Fibroblast of upper back skin (primary cell): ENCODE results near the gene CMBL.
"Not testable (repeated sequence)": the region's sequence is repeated elsewhere in the genome, so short reads cannot be mapped to it uniquely, and the experiment has no call there.

Experiments
- DNase-seq: peaks from one replicate; pipeline ENCODE4 v3.0.0-alpha.2; 2013

CMBL gene

DNA sequence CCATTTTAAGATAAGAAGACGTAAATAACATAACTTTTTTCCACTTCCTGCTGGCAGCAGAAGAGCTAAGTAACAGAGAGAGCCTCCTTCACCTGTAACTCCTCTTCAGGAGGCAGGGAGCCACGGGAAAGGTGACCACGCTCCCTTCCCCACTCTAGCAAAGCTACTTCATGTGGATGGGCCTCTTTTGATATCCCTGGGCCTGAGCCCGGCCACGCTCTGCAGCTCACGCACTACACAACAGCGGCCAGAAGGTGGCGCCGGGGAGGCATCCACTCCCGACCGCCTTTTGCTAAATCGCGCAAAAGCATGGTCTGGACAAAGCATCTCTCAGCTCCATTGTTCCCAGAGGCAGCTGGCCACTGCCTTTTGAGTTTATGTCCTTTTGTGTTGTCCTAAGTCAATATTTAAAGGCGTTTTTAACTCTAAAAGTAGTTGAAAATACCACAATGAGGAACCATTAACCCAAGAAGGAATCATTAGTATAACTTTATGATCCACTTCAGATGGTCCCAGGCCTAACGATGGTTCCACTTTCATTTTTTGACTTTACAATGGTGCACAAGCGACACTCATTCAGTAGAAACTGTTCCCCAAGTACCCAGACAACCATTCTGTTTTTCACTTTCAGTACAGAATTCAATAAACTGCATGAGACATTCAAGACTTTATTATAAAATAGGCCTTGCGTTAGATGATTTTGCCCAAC is 23.6 kb downstream of the CMBL start:
- DNase-seq = peak; percentile 74

DNA sequence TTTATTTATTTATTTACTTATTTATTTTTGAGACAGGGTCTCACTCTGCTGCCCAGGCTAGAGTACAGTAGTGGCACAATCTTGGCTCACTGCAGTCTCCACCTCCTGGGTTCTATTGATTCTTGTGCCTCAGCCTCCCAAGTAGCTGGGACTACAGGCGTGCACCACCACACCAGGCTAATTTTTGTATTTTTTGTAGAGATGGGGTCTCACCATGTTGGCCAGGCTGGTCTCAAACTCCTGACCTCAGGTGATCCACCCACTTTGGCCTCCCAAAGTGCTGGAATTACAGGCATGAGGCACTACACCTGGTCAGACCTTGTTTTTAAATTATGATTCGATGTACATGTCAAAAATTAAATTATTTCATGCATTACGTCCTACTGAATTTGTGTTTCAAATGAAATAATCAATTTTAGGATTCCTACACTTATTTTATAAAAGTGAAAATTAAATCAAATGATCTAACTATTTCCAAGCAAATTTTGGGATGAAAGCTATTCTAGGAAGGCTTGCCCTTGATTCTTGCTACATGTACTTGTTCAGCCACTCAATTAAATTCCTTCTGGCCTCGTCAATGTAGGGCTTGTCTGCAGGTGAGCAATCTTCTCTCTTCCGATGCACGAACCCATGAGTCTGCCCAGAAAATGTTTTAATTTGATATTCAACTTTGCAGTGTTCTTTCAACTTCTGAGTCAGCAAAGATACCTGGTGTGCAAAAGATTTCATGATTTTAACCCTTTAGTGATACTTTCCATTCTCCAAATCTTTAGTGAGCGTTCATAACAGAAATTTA is 27.6 kb downstream of the CMBL start:
- DNase-seq = no peak

- DNase-seq = no peak
Observed at GRCh38 chr5:10279328-10279727, 28.4 kb downstream of the CMBL start.

- DNase-seq = no peak
Observed at GRCh38 chr5:10278658-10279279, 28.9 kb downstream of the CMBL start.

DNA sequence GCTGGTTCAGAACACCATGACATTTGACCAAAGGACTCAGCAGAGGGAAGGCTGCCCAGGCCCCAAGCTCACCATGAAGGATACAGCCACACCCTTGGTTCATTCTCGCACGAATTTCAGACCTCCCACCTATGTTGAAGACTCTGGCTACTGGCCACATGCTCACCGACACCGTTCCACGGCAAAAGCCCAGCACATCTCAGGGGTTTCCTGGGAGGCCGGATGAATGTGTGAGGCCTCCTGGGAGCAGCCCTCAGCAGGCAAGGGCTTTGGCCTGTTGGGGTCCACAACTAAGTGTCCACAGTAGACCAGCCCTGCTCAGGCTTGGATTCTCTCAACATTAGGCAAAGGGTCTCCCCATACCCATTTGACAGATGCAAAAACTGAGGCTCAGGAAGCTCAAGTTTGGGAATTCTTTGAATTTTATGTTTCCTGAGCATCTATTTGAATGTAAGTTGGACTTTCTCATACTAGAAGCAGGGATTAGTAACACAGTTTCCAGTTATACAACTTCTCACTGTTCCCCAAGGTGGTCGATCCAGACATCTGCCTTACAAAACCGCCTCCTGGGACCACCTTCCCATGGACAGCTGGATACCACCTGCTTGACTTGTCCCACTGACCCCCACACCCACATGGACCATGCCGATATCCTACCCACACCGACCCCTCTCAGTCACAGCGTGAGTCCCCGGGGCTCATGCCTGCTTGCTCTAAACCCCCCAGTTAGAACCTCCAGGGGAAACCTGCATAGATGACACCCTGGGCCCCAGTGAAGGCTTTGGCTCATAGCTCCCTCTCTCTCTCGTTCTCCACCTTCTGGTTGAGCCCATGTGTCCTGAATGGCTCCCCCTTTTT is 29.7 kb downstream of the CMBL start:
- no peak for DNase-seq

- no peak for DNase-seq
Observed at GRCh38 chr5:10276691-10277090, 31.0 kb downstream of the CMBL start.

GRCh38 chr5:10275991-10276390 is 31.7 kb downstream of the CMBL start:
- DNase-seq = no peak

DNA sequence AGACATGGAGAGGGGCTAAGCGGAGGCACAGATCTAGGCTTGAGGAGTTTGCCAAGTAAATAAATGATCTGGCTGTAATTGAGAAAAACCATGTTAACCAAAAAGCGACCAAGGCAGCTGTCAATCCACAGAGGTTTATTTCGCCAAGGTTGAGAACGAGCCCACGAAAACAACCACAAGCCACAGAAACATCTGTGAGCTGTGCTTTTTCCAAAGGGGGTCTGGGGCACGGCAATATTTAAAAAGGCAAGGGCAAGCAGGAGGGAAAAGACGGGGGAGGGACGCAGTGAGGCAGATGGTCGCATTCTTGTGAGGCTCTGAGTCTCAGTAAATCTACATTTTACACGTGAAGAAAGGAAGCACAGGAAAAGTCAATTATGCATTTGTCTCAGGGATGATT is 32.2 kb downstream of the CMBL start:
- DNase-seq = peak; percentile 20

GRCh38 chr5:10272875-10273209 is 34.9 kb downstream of the CMBL start:
- not testable (repeated sequence) for DNase-seq

DNA sequence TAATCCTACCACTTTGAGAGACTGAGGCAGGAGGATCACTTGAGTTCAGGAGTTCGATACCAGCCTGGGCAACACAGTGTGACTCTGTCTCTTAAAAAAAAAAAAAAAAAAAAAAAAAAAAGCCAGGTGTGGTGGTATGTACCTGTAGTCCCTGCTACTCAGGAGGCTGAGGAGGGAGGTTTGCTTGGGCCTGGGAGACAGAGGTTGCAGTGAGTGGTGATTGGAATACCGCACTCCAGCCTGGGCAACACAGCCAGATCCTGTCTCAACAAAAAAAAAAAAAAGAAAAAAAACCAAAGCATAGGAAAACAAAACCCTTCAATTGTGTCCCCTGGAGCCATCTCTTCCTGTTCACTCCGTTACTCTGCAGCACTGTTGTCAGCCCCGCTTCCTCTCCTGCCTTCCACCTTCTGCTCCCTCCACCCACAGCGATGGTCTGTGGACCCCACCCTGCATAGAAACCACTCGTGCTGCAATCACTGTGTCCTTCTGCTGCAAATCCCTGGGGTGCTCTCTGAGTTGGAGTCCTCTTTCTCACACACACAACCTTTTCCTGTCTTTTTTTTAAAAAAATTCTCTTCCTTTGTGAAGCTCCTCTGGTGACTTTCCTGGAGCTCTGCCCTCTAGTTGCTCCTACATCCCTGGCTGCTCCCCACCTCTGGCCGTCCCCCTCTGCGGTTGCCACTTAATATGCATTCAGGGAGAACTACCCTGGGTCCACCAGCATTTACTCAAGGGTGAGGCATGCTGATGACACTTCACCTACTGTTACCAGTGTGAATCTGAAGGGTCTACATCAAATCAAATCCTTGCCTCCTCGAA is 35.4 kb downstream of the CMBL start:
- DNase-seq = no peak

DNA sequence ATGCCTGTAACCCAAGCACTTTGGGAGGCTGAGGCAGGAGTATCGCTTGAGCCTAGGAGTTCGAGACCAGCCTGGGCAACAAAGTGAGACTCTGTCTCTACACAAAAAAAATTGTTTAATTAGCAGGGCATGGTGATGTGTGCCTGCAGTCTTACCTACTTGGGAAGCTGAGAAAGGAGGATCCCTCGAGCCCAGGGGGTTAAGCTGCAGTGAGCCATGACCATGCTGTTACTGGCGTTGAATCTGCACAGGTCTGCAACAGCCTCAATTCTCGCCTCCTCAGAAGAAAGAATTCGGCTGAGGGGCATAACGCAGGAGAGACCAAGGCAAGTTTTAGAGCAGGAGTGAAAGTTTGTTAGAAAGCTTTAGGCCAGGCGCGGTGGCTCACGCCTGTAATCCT is 39.6 kb downstream of the CMBL start:
- no peak for DNase-seq

- no peak for DNase-seq
Observed at GRCh38 chr5:10266839-10267238, 40.9 kb downstream of the CMBL start.

DNA sequence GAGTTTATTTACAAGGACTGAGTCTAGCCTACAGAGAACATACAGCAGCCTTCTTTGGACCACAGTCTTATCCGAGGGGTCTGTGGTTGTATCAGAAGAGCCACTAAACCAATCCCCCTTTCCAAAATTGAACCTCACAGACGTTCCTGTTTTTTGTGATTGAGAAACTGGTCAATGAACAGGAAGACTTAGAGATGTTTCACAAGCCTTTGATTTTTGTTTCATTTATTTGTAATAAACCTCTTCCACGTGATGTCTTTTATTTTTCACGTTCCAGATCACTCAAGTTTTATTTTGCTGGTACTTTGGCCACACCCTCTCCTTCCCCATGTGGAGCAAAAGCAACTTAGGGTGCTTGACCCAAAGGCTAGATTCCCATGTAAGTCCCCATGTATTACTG is 41.6 kb downstream of the CMBL start:
- no peak for DNase-seq

DNA sequence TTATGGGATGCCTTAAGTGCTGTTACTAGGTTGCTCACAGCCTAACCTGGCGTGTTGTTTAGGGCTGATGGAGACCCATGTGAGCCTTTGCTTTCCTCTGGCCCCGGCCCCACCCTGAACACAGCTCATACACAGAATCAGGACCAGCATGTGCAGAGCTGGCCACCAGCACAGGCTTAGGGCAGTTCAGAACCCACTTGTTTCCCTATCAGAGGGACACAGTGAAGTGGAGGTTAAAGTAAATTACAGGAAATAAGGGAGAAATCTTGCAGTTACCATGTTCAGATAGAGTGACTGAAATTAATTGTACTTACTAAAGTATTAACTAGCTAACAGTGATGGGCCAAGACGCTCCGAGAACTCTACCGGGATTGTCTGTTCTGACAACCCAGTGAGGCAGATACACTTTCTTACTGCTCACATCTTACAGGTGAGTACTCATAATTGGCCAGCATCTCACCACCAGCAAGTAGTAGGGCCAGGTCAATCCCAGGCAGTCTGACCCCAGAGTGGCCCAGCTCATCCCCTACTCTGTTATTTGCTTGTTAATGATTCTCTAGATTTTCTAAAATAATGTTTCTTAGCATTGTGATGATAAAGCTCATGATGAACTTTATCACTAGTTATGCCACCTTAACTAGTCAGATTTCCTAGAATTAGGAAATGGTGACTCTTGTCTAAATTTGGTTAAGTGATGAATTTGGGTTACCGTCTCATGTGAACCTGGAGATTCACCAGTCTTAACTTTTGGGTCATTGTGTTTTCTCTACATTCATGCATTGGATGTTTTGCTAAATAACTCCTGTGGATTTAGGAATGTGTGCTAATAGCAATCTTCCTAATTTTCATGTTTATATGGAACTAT is 42.2 kb downstream of the CMBL start:
- DNase-seq = no peak

- peak; percentile 41 for DNase-seq
Observed at GRCh38 chr5:10264604-10265003, 43.1 kb downstream of the CMBL start.

DNA sequence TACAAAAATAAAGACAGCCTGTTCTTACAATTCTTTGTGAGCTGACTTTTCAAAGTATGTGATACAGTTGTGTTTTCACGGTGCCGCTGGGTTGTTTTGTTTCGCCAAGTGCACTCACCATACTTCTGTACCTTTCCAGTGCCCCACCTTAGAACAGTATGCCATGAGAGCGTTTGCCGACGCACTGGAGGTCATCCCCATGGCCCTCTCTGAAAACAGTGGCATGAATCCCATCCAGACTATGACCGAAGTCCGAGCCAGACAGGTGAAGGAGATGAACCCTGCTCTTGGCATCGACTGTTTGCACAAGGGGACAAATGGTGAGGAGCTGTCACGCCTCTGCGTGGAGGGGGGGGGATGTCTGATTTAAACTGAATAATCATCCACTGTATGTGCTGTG is 44.7 kb downstream of the CMBL start:
- DNase-seq = no peak

DNA sequence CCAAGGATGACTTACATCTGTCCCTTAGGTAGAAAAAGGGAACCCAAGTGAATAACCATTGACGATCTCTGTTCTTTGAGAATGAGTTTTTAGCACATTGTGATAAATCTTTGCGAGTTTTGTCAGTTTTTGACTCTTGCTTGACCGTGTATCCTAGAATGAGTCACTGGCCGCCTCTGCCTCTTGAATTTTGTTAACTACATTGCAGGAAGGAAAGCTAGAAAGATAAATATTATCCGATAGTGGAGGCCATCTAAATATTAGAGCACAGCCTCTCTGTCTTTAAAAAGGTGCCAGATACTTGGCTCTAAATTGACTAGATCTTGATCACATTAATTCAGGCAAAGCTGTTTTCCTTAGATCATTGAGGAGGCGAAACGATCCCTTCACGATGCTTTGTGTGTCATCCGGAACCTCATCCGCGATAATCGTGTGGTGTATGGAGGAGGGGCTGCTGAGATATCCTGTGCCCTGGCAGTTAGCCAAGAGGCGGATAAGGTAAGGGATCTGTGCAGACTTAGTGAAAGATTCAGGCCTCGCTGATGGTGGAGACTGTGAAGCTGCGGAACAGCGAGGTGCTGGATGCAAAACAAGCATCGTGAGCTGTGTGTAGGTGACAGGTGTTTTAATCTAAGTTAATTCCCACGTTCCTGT is 45.5 kb downstream of the CMBL start:
- DNase-seq = no peak

DNA sequence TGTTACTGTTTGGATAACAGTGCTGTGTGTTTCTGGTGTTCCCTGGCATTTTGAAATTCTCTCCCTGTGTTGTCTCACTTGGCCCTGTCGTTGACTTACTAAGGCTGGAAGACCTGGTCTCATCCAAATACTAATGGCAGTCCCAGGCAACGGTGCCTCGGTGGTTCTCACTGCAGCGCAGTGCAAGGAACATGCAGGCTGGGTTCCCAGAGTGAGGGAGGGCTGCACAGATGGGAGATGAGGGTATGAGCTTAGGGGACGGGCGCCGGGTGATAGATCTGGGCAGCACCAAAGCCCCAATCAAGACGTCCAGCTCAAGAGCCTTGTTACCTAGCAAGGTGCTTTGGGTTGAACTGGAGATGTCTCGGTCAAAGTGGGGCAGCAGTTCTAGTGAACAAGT is 46.6 kb downstream of the CMBL start:
- DNase-seq = no peak

- DNase-seq = no peak
Observed at GRCh38 chr5:10259899-10260298, 47.8 kb downstream of the CMBL start.

- DNase-seq = no peak
Observed at GRCh38 chr5:10257870-10258269, 49.8 kb downstream of the CMBL start.

DNA sequence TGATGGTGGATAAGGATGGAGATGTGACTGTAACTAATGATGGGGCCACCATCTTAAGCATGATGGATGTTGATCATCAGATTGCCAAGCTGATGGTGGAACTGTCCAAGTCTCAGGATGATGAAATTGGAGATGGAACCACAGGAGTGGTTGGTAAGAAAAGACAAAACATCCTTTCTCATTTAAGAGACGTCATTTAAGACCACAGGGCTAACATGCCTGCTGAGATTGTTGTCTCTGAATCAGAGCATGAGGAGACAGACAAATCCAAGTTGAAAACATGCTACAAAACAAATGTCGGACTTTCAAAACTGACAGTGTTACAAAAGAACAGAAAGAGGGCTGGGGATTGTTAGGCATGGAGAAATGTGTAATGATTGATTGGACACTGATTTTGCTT is 53.0 kb downstream of the CMBL start:
- no peak for DNase-seq
